Loucy (cell line): ENCODE results near the gene ASCL2.

Source experiments
- CTCF ChIP-seq: fragments of 200-600 bp; sonication (generic); conservative IDR thresholded peaks from 2 replicates; pipeline ENCODE4 v1.5.1; 2014; ENCODE audit warnings: mild to moderate bottlenecking, antibody characterized with exemption, low read length
- EZH2phosphoT487 ChIP-seq: fragments of 200-600 bp; IDR thresholded peaks from 2 replicates; pipeline ENCODE4 v1.6.1; 2018; ENCODE audit warnings: antibody characterized with exemption, mild to moderate bottlenecking, moderate library complexity, borderline replicate concordance

GRCh38 chr11:2276280-2277007 is 6.1 kb upstream of the ASCL2 start:
- TF ChIP-seq CTCF (no peak), EZH2phosphoT487 (no peak)
